Measurements from ENCODE around the gene GNB1. TPM values are rescaled to one million over a fixed set of nuclear protein-coding genes. Genes with fewer than 3 reads are reported as not detected.
"Not testable (repeated sequence)": the region's sequence is repeated elsewhere in the genome, so short reads cannot be mapped to it uniquely, and the experiment has no call there.

The GNB1 gene
- total RNA-seq, 1 experiment from 2014 or later, result 137 TPM

DNA sequence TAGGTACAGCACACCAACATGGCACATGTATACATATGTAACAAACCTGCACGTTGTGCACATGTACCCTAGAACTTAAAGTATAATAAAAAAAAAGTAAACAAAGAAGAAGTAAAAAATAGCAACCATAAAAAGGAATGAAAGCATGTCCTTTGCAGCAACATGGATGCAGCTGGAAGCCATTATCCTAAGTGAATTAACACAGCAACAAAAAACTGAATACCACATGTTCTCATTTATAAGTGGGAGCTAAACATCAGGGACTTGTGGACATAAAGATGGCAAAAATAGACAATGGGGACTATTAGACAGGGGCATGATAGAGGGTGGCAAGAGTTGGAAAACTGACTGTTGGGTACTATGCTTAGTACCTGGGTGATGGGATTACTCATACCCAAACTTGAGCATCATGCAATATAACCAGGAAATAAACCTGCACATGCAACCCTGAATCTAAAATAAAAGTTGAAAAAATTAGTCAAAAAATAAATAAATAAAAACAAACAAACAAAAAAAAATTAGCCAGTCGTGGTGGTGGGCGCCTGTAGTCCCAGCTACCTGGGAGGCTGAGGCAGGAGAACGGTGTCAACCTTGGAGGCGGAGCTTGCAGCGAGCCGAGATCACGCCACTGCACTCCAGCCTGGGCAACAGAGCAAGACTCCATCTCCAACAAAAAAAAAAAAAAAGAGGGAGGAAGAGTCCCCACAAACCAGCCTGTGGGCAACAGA is 30.8 kb downstream of the GNB1 start:
- not testable (repeated sequence) for DNase-seq (ENCODE audit: low read depth)

- DNase-seq (ENCODE audit: low read depth), result peak; percentile 37
Measured at GRCh38 chr1:1858382-1859086, 32.4 kb downstream of the GNB1 start.

- no peak for DNase-seq (ENCODE audit: low read depth)
Measured at GRCh38 chr1:1857096-1857703, 33.7 kb downstream of the GNB1 start.

DNA sequence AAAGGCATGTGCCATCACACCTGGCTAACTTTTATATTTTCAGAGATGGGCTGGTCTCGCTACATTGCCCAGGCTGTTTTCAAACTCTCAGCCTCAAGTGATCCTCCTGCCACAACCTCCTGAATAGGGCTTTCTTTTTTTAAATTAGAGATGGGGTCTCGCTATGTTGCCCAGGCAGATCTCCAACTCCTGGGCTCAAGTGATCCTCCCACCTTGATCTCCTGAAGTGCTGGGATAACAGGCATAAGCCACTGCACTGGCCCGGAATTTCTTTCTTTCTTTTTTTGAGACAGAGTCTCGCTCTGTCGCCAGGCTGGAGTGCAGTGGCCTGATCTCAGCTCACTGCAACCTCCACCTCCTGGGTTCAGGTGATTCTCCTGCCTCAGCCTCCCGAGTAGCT is 34.7 kb downstream of the GNB1 start:
- DNase-seq (ENCODE audit: low read depth), result not testable (repeated sequence)

- DNase-seq (ENCODE audit: low read depth), result no peak
Measured at GRCh38 chr1:1853593-1854257, 37.2 kb downstream of the GNB1 start.

GRCh38 chr1:1852619-1853414 is 38.1 kb downstream of the GNB1 start:
- no peak for DNase-seq (ENCODE audit: low read depth)

GRCh38 chr1:1847890-1848289 is 43.0 kb downstream of the GNB1 start:
- no peak for DNase-seq (ENCODE audit: low read depth)

DNA sequence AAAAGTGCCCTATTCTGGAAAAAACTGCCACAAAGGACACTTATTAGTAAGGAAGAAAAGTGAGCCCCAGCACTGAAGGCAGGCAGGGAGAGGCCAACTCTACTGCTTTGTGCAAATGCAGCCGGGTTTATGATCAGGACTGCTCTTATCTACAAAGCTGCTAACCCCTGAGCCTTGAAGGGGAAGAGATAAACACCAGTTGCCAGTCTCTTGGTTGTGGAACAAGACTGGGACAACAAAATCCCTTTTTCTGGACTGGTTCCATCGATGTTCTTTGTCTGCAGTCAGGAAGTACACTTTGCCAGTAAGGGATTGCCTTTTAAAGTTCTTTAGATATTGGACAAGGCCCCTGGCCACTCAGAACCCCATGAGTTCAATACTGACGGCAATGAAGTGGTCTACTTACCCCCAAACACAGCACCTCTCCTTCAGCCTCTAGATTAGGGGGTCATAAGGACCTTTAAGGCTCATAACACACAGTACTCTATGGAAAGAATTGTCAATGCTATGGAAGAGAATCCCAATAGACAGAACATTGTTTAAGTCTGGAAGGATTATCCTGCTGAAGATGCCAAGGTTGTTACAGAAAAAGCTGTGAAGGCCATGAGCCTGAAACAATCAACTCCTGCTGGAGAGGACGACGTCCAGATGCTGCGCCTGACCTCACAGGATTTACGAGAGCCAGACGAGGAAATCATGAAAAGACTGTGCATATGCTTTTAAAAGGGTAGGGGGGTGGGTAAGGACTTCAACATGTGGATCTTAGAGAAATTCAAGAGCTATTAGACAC is 43.6 kb downstream of the GNB1 start:
- DNase-seq (ENCODE audit: low read depth), result no peak

GRCh38 chr1:1846386-1846918 is 44.4 kb downstream of the GNB1 start:
- DNase-seq (ENCODE audit: low read depth), result no peak

- DNase-seq (ENCODE audit: low read depth), result no peak
Measured at GRCh38 chr1:1842360-1843146, 48.3 kb downstream of the GNB1 start.

DNA sequence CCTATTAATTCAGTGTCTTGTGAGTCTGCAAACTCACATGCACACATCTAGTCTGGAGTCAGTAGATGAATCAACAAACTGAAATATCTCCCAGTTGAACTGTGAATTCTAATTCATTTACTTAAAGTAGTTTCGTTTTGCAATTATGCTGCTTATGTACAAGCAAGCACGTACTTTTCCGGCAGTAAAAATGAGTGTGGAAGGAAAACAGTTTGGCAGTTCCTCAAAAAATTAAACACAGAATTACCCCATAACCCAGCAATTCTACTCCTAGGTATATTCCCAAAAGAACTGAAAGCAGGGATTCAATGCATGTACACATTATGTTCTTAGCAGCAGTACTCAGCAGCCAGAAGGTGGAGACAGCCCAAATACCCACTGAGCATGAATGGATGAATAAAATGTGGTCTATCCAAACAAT is 49.3 kb downstream of the GNB1 start:
- DNase-seq (ENCODE audit: low read depth), result no peak

GRCh38 chr1:1839311-1839965 is 51.4 kb downstream of the GNB1 start:
- no peak for DNase-seq (ENCODE audit: low read depth)

- DNase-seq (ENCODE audit: low read depth), result no peak
Measured at GRCh38 chr1:1836119-1836518, 54.8 kb downstream of the GNB1 start.

GRCh38 chr1:1835546-1835945 is 55.3 kb downstream of the GNB1 start:
- DNase-seq (ENCODE audit: low read depth), result no peak

- DNase-seq (ENCODE audit: low read depth), result no peak
Measured at GRCh38 chr1:1833916-1834325, 57.0 kb downstream of the GNB1 start.

DNA sequence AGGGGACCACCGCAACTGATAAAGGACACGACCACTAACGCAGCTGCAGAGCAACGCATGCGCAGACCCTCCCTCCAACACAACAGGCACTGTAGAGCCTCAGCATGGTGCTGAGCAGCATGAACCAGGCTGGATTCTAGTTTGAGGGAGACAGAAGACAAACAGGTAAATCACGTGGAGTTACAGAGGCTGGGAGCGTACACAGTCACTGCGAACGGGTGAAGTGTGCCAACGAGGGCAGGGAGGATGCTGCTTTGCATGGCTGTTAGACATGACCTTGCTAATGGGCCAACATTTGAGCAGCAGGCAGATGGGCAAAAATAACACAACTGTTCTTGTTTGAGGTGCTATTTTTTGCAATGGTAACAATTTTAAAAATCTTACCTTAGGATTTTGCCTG is 57.4 kb downstream of the GNB1 start:
- DNase-seq (ENCODE audit: low read depth), result no peak

DNA sequence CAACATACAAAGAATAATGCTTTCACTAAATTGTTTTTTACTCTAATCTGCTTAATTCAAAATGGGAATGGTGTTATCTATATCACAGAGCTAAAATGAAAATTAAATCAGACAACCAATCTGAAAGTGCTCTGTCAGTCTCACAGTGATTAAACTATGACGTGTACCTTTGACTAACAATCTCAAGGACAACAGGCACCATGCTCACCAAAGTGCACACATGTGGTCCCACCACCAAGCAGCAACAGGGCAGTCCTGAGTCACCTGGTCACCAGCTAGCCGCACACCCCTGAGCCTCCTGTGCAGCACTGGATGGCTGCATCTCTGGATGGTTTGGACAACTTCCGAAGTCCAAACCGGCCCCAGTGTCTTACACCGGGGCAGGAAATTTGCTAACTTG is 58.1 kb downstream of the GNB1 start:
- DNase-seq (ENCODE audit: low read depth), result no peak

DNA sequence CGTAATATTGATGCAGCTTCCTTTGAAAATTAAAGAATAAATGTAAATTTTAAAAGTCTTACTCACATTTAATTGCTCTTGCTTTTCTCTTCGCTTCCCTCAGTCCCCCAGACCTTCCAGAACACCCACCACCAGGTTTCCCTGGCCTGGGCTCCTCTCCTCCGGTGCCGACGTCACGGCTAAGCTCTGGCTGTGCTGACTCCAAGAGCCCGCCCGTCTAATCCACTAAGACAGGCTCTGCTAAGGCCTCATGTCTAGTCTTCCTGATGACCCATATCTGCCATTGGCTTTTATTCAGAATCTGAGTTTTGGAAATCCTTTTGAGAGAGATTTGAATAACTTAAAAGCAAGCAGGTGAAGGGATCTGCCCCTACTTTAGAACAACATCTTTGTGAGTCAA is 58.7 kb downstream of the GNB1 start:
- no peak for DNase-seq (ENCODE audit: low read depth)

Data from M059J (cell line).